HEK293 (cell line): ENCODE results near the gene NPAP1.

Experiments used
- CTCF ChIA-PET: fragments of 350-600 bp; formaldehyde crosslinking; extraction: SDS; loops from one replicate; lab custom pipeline; 2021; ENCODE audit warnings: antibody characterized with exemption; lab: Yijun Ruan, JAX
- POLR2A ChIA-PET: fragments of 300-600 bp; formaldehyde crosslinking; extraction: SDS; loops from one replicate; lab custom pipeline; 2020; ENCODE audit warnings: antibody characterized with exemption, inconsistent platforms; lab: Yijun Ruan, JAX
- H3K27ac ChIP-seq: fragments of 200-500 bp; sonication (Bioruptor generic); 2 replicates; pipeline ENCODE4 v1.5.1; 2014; ENCODE audit warnings: low read depth, low read length, control low read depth, inconsistent platforms; ENCODE audit errors: extremely low read depth
- H3K36me3 ChIP-seq, 2 experiments: fragments of 200-500 bp in 1 of 2; sonication (Bioruptor generic) in 1 of 2; 1 replicate in 1 of 2; 2 replicates in 1 of 2; pipeline ENCODE4 v1.5.1; 2014 to 2017; ENCODE audit warnings: inconsistent platforms in 2 of 2, low read length in 2 of 2; ENCODE audit not compliant: control insufficient read depth in 2 of 2, insufficient read depth in 1 of 2
- H3K4me1 ChIP-seq: fragments of 200-500 bp; sonication (Bioruptor generic); 2 replicates; pipeline ENCODE4 v1.5.1; 2014; ENCODE audit warnings: mild to moderate bottlenecking, low read length, inconsistent platforms; ENCODE audit not compliant: control insufficient read depth, insufficient read depth
- H3K4me3 ChIP-seq: 2 replicates; pipeline ENCODE4 v1.5.1; 2011; ENCODE audit warnings: low read depth, mild to moderate bottlenecking, control low read depth, low read length, moderate library complexity
- H3K9me3 ChIP-seq: fragments of 200-500 bp; sonication (Bioruptor generic); 2 replicates; pipeline ENCODE4 v1.5.1; 2014; ENCODE audit warnings: low read depth, low read length, inconsistent platforms; ENCODE audit not compliant: control insufficient read depth, insufficient read depth
- KLF8 ChIP-seq: fragments of 450-650 bp; formaldehyde crosslinking; IDR thresholded peaks from 2 replicates; pipeline ENCODE4 v1.5.1; 2016; ENCODE audit warnings: missing biosample characterization, missing genetic modification characterization
- MZF1 ChIP-seq: fragments of 450-650 bp; formaldehyde crosslinking; IDR thresholded peaks from 2 replicates; pipeline ENCODE4 v1.5.1; 2017; ENCODE audit warnings: missing biosample characterization, missing genetic modification characterization, borderline replicate concordance
- OSR2 ChIP-seq: fragments of 450-650 bp; formaldehyde crosslinking; IDR thresholded peaks from 2 replicates; pipeline ENCODE4 v1.5.1; 2016; ENCODE audit warnings: missing biosample characterization, missing genetic modification characterization
- OVOL3 ChIP-seq: fragments of 450-650 bp; formaldehyde crosslinking; IDR thresholded peaks from 2 replicates; pipeline ENCODE4 v1.5.1; 2016; ENCODE audit warnings: missing biosample characterization, missing genetic modification characterization
- PATZ1 ChIP-seq: fragments of 450-650 bp; formaldehyde crosslinking; IDR thresholded peaks from 2 replicates; pipeline ENCODE4 v1.5.1; 2016; ENCODE audit warnings: missing biosample characterization, missing genetic modification characterization
- ZBTB20 ChIP-seq: fragments of 450-650 bp; formaldehyde crosslinking; IDR thresholded peaks from 2 replicates; pipeline ENCODE4 v1.5.1; 2016; ENCODE audit warnings: missing biosample characterization, missing genetic modification characterization
- ZBTB26 ChIP-seq: fragments of 450-650 bp; formaldehyde crosslinking; optimal IDR thresholded peaks from 2 replicates; pipeline ENCODE3; 2016; ENCODE audit warnings: missing biosample characterization, mild to moderate bottlenecking, missing genetic modification characterization
- ZNF184 ChIP-seq: fragments of 450-650 bp; IDR thresholded peaks from 2 replicates; pipeline ENCODE4 v1.5.1; 2018; ENCODE audit warnings: missing biosample characterization, mild to moderate bottlenecking, missing genetic modification characterization
- ZNF221 ChIP-seq: fragments of 450-650 bp; formaldehyde crosslinking; IDR thresholded peaks from 2 replicates; pipeline ENCODE4 v1.5.1; 2017; ENCODE audit warnings: missing biosample characterization, missing genetic modification characterization, borderline replicate concordance
- ZNF23 ChIP-seq: fragments of 450-650 bp; formaldehyde crosslinking; IDR thresholded peaks from 2 replicates; pipeline ENCODE4 v1.5.1; 2016; ENCODE audit warnings: missing biosample characterization, missing genetic modification characterization, borderline replicate concordance
- ZNF501 ChIP-seq: fragments of 450-650 bp; formaldehyde crosslinking; IDR thresholded peaks from 2 replicates; pipeline ENCODE4 v1.5.1; 2016; ENCODE audit warnings: missing biosample characterization, missing genetic modification characterization
- ZNF548 ChIP-seq: fragments of 450-650 bp; formaldehyde crosslinking; IDR thresholded peaks from 2 replicates; pipeline ENCODE4 v1.5.1; 2016; ENCODE audit warnings: missing biosample characterization, missing genetic modification characterization
- ZNF560 ChIP-seq: fragments of 450-650 bp; formaldehyde crosslinking; IDR thresholded peaks from 2 replicates; pipeline ENCODE4 v1.5.1; 2017; ENCODE audit warnings: missing biosample characterization, missing genetic modification characterization, borderline replicate concordance
- ZNF561 ChIP-seq: fragments of 450-650 bp; IDR thresholded peaks from 2 replicates; pipeline ENCODE4 v1.5.1; 2018; ENCODE audit warnings: missing biosample characterization, missing genetic modification characterization, borderline replicate concordance
- ZNF664 ChIP-seq: fragments of 450-650 bp; formaldehyde crosslinking; IDR thresholded peaks from 2 replicates; pipeline ENCODE4 v1.5.1; 2016; ENCODE audit warnings: missing biosample characterization, missing genetic modification characterization
- ZNF830 ChIP-seq: fragments of 450-650 bp; IDR thresholded peaks from 2 replicates; pipeline ENCODE4 v1.5.0; 2018; ENCODE audit warnings: missing biosample characterization, missing genetic modification characterization, low read depth, mild to moderate bottlenecking, moderate library complexity
- ZNF843 ChIP-seq: fragments of 450-650 bp; formaldehyde crosslinking; IDR thresholded peaks from 2 replicates; pipeline ENCODE4 v1.5.1; 2016; ENCODE audit warnings: missing biosample characterization, missing genetic modification characterization
- TF ChIP-seq, protein P1 (sequence below): fragments of 450-650 bp; formaldehyde crosslinking; IDR thresholded peaks from 2 replicates; pipeline ENCODE4 v1.5.1; 2017; ENCODE audit warnings: missing biosample characterization, missing genetic modification characterization
- TF ChIP-seq, protein P2 (sequence below): fragments of 450-650 bp; formaldehyde crosslinking; IDR thresholded peaks from 2 replicates; pipeline ENCODE4 v1.5.1; 2016; ENCODE audit warnings: missing biosample characterization, missing genetic modification characterization

The NPAP1 gene

DNA sequence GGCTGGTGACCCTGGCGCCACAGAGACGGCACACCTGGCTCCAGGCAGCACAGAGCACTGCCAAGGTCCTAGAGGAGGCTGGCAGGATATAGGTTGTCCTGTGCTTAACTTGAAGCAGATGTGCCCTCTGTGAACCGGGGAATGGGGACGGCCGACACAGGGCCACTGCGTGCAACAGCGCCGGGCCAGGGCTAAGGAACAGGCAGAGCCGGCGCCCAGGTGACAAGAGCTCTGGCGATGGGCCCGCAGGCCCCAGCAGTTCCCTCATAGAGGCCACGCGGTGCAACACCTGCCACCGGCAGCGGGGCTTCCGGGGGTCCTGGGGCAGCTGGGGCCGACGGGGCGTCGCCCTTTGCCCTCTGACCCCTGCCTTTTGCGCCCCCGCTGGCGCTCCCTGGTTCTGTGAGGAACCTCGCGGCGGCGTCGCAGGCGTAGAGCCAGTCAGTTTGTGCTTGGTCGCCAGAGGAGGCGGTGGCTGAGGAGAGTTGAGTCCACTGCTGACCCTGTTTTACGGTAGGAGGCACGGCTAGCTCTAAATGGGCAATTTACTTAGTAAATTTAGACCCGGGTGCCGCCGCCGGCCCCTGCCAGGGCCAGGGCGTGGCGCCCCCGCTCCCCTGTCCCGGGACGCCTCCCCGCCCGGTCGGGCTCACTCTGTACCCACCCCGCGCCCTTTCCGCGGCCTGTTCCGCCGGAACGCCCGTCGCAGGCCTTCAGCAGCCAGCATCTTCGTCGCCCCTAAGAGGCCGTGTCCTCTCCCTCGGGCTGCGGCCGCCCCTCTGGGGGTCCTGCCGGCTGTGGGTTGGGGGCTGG, at the start of gene NPAP1:
NPAP1 (plus strand) TSS at position 444 of the 813 bp plus-strand sequence; CDS start at position 537, 93 bp downstream.
- H3K4me1 ChIP-seq = no peaks in the 10 kb centered on the region
- no peaks in the 10 kb centered on the region for H3K9me3 ChIP-seq
- no peaks in the 10 kb centered on the region for H3K36me3 ChIP-seq
- H3K27ac ChIP-seq = no peak within 1 kb of the TSS
- TF ChIP-seq OSR2 (tag by site-specific recombination) = no peak
- no peak for TF ChIP-seq ZNF560
- TF ChIP-seq OVOL3 (tag by site-specific recombination) = no peak
- no peak for TF ChIP-seq ZNF501 (tag by site-specific recombination)
- TF ChIP-seq, protein P1, sequence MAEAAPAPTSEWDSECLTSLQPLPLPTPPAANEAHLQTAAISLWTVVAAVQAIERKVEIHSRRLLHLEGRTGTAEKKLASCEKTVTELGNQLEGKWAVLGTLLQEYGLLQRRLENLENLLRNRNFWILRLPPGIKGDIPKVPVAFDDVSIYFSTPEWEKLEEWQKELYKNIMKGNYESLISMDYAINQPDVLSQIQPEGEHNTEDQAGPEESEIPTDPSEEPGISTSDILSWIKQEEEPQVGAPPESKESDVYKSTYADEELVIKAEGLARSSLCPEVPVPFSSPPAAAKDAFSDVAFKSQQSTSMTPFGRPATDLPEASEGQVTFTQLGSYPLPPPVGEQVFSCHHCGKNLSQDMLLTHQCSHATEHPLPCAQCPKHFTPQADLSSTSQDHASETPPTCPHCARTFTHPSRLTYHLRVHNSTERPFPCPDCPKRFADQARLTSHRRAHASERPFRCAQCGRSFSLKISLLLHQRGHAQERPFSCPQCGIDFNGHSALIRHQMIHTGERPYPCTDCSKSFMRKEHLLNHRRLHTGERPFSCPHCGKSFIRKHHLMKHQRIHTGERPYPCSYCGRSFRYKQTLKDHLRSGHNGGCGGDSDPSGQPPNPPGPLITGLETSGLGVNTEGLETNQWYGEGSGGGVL (tag by site-specific recombination) = no peak
- no peak for TF ChIP-seq ZNF184 (tag by site-specific recombination)
- no peak for TF ChIP-seq ZNF830 (tag by site-specific recombination)
- TF ChIP-seq ZNF23 (tag by site-specific recombination) = no peak
- TF ChIP-seq KLF8 (tag by site-specific recombination) = no peak
- TF ChIP-seq ZNF561 (tag by site-specific recombination) = no peak
- TF ChIP-seq MZF1 = no peak
- no peak for TF ChIP-seq ZNF843 (tag by site-specific recombination)
- TF ChIP-seq, all 188 proteins: peak for 0
- ChIA-PET POLR2A (no interaction called here), CTCF (interaction anchor here (0.6 kb wide), 1 partner anchor 74 kb away, joined by 3 read pairs; no protein-coding TSS in a partner anchor)
- H3K4me3 ChIP-seq = no peak within 1 kb of the TSS

DNA sequence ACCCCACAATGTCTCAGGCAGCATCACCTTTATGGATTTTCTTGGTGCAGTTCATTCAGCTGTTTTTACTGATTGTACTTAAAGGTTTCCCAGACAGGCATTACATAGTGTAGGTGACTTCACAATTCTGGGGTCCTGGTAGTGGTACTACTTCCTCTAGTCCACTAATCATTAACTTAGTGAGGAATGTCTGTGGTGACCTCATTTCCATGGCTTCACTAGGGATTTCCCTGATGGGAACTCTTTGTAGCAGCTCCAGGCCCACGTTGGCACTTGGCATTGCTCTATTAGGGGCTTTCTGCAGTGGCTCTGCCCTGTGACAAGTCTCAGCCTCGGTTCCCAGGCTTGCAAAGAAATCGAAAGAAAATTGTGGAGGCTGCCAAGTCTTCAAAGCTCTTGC, 48.1 kb upstream of the NPAP1 start:
- ChIA-PET CTCF (no interaction called here), POLR2A (no interaction called here)
- TF ChIP-seq ZNF664 (tag by site-specific recombination) (no peak), PATZ1 (tag by site-specific recombination) (no peak), ZBTB26 (tag by site-specific recombination) (no peak), ZNF221 (tag by site-specific recombination) (no peak), ZNF548 (tag by site-specific recombination) (no peak), ZBTB20 (tag by site-specific recombination) (no peak)
- TF ChIP-seq, protein P2, sequence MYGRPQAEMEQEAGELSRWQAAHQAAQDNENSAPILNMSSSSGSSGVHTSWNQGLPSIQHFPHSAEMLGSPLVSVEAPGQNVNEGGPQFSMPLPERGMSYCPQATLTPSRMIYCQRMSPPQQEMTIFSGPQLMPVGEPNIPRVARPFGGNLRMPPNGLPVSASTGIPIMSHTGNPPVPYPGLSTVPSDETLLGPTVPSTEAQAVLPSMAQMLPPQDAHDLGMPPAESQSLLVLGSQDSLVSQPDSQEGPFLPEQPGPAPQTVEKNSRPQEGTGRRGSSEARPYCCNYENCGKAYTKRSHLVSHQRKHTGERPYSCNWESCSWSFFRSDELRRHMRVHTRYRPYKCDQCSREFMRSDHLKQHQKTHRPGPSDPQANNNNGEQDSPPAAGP (tag by site-specific recombination) = no peak
- Histone ChIP-seq H3K4me3 (no peak overlapping the region), H3K4me1 (no peaks in the 10 kb centered on the region), H3K9me3 (no peaks in the 10 kb centered on the region), H3K27ac (no peak overlapping the region), H3K36me3 (no peaks in the 10 kb centered on the region)
